ENCODE data around the gene FAM81A.

The FAM81A gene

DNA sequence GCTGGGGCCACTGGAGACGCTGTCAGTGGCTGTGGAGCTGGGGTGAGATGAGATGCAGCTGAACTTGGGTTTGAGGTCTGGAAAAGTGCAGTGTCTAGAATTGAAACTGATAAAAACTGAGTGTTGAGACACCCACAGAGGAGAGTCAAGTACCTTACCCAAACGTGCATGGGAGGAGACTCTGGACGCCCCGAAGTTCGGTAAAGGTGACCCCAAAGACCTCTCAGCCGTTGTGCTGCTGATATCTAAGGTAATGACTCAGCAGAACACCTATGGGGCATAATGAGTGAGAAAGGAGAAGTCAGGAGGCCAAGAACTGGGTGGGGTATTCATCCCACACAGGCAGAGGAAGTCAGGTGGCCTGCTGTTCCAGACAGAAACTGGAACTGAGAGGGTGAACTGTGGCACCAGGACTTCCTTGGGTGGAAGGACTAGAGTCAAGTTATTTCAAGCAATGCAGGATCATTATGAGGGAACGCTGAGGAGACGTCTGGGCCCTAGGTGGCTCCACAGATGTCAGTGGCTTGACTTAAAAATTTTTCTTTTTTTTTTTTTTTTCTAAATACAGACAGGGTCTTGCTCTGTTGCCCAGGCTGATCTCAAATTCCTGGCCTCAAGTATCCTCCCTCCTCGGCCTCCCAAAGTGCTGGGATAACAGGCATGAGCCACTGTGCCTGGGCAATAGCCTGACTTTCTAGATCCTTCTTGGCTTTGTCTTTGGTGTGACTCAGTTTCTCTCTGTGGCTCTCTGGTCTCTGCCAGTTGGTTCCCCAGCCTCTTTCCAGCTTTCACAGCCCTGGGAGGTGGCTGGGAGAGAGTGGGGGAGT is 105.9 kb downstream of the FAM81A start:
- H2AFZ ChIP-seq (ENCODE audit: low read depth, low read length) = no peak overlapping the region
- no peaks in the 10 kb centered on the region for H3K4me1 ChIP-seq (ENCODE audit: insufficient read depth, low read length)
- H3K9me3 ChIP-seq (ENCODE audit: low read length) = peaks cover 2% of the 10 kb centered on the region
- no peaks in the 10 kb centered on the region for H3K36me3 ChIP-seq (ENCODE audit: insufficient read depth, low read length)
- H3K4me3 ChIP-seq (ENCODE audit: low read length) = no peak overlapping the region
- no peaks in the 10 kb centered on the region for H3K27me3 ChIP-seq (ENCODE audit: insufficient read depth, low read length)

DNA sequence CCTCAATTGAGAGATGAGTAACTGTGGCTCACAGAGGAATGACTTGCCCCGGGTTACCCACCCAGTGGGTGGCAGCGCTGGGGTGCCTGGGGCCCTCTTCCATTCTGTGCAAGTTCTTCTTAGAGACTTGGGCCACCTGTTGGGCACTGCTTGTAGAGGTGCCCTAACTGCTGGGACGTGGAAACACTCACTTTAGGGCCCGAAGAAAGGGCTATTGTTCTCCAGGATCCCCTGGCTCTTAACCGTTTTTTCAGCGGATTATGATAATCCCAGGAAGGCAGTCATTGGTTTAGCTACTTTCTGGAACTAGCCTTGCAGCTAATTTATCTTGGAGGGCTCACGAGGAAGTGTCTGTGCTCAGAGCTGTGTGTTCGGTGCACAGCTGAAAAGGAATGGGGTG is 107.6 kb downstream of the FAM81A start:
- Histone ChIP-seq H3K9me3 (ENCODE audit: low read length) (peaks cover 2% of the 10 kb centered on the region), H3K4me3 (ENCODE audit: low read length) (no peak overlapping the region), H3K4me1 (ENCODE audit: insufficient read depth, low read length) (no peaks in the 10 kb centered on the region), H2AFZ (ENCODE audit: low read depth, low read length) (no peak overlapping the region), H3K27me3 (ENCODE audit: insufficient read depth, low read length) (no peaks in the 10 kb centered on the region), H3K36me3 (ENCODE audit: insufficient read depth, low read length) (no peaks in the 10 kb centered on the region)

GRCh38 chr15:59548501-59549226 is 110.7 kb downstream of the FAM81A start:
- no peaks in the 10 kb centered on the region for H3K4me1 ChIP-seq (ENCODE audit: insufficient read depth, low read length)
- H2AFZ ChIP-seq (ENCODE audit: low read depth, low read length) = no peak overlapping the region
- H3K9me3 ChIP-seq (ENCODE audit: low read length) = peaks cover 2% of the 10 kb centered on the region
- no peaks in the 10 kb centered on the region for H3K27me3 ChIP-seq (ENCODE audit: insufficient read depth, low read length)
- H3K36me3 ChIP-seq (ENCODE audit: insufficient read depth, low read length) = no peaks in the 10 kb centered on the region
- no peak overlapping the region for H3K4me3 ChIP-seq (ENCODE audit: low read length)

GRCh38 chr15:59549301-59550185 is 111.6 kb downstream of the FAM81A start:
- Histone ChIP-seq H3K27me3 (ENCODE audit: insufficient read depth, low read length) (no peaks in the 10 kb centered on the region), H2AFZ (ENCODE audit: low read depth, low read length) (no peak overlapping the region), H3K9me3 (ENCODE audit: low read length) (peaks cover 2% of the 10 kb centered on the region), H3K36me3 (ENCODE audit: insufficient read depth, low read length) (no peaks in the 10 kb centered on the region), H3K4me1 (ENCODE audit: insufficient read depth, low read length) (no peaks in the 10 kb centered on the region), H3K4me3 (ENCODE audit: low read length) (no peak overlapping the region)

- no peaks in the 10 kb centered on the region for H3K4me1 ChIP-seq (ENCODE audit: insufficient read depth, low read length)
- H2AFZ ChIP-seq (ENCODE audit: low read depth, low read length) = no peak overlapping the region
- no peak overlapping the region for H3K4me3 ChIP-seq (ENCODE audit: low read length)
- peaks cover 2% of the 10 kb centered on the region for H3K27me3 ChIP-seq (ENCODE audit: insufficient read depth, low read length)
- no peaks in the 10 kb centered on the region for H3K36me3 ChIP-seq (ENCODE audit: insufficient read depth, low read length)
- H3K9me3 ChIP-seq (ENCODE audit: low read length) = peaks cover 2% of the 10 kb centered on the region
Measured at GRCh38 chr15:59550530-59550929, 112.5 kb downstream of the FAM81A start.

DNA sequence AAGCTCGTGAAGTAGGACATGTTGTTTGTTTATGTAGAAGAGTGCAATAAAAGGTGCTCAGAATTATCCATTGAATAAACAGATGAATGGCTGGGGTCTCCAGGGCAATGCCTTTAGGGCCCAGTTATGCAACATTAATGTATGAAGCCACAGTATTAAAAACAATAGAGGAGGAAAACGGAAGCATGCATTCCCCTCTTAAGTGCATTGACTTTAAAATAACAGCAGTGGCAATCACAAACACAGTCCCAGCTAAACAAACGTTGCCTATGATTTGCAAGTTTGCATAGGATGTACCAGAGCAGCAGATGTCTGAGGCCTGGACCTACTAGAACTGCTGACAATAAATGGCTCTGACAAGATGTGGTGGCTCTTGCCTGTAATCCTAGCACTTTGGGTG is 113.0 kb downstream of the FAM81A start:
- H3K27me3 ChIP-seq (ENCODE audit: insufficient read depth, low read length) = peaks cover 2% of the 10 kb centered on the region
- no peak overlapping the region for H3K4me3 ChIP-seq (ENCODE audit: low read length)
- no peaks in the 10 kb centered on the region for H3K36me3 ChIP-seq (ENCODE audit: insufficient read depth, low read length)
- H3K4me1 ChIP-seq (ENCODE audit: insufficient read depth, low read length) = no peaks in the 10 kb centered on the region
- peaks cover 2% of the 10 kb centered on the region for H3K9me3 ChIP-seq (ENCODE audit: low read length)
- H2AFZ ChIP-seq (ENCODE audit: low read depth, low read length) = no peak overlapping the region

DNA sequence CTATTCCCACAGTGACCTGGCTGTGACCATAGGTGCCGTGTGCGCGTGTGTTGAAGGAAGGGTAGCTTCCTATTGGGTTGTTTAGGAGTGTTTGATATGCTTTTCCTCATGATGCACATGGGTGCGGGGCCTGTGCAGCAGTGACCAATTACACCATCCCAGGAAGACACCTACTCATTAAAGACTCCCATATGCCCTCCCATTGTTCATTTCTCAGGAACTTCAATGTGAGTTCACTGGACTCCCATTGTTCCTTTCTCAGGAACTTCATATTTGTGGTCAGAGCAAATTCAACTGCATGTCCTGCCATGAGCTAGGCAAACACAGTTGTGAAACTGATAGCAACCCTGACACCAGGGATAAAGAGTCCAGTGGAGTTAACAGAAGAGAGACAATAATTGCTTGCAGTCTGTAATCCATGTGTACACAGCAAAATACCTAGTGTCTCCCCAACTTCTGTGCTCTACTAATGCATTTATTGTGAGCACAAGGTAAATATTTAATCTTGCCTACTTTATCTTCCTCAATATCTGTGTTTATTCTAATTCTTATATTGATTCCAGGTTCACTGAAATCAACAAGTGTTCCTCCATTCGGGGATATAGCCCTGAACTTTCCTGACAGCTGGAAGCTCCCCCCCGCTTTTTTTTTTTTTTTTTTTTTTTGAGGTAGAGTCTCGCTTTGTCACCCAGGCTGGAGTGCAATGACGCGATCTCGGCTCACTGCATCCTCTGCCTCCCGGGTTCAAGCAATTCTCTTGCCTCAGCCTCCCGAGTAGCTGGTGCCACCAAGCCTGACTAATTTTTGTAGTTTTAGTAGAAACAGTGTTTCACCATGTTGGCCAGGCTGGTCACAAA is 116.1 kb downstream of the FAM81A start:
- Histone ChIP-seq H3K27me3 (ENCODE audit: insufficient read depth, low read length) (peaks cover 2% of the 10 kb centered on the region), H2AFZ (ENCODE audit: low read depth, low read length) (no peak overlapping the region), H3K4me1 (ENCODE audit: insufficient read depth, low read length) (no peaks in the 10 kb centered on the region), H3K9me3 (ENCODE audit: low read length) (no peaks in the 10 kb centered on the region), H3K4me3 (ENCODE audit: low read length) (no peak overlapping the region), H3K36me3 (ENCODE audit: insufficient read depth, low read length) (no peaks in the 10 kb centered on the region)

DNA sequence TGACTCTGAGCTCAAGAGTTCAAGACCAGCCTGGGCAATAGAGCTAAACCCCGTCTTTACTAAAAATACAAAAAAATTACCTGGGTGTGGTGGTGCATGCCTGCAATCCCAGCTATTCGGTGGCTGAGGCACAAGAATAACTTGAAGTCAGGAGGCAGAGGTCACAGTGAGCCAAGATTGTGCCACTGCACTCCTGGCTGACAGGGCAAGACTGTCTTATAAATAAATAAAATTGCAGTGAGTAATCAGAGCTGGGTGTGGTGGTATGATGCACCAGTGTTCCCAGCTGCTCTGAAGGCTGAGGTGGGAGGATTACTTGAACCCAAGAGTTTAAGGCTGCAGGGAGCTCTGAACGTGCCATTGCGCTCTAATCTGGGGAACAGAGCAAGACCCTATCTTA is 117.7 kb downstream of the FAM81A start:
- H3K9me3 ChIP-seq (ENCODE audit: low read length) = no peaks in the 10 kb centered on the region
- no peaks in the 10 kb centered on the region for H3K36me3 ChIP-seq (ENCODE audit: insufficient read depth, low read length)
- no peak overlapping the region for H3K4me3 ChIP-seq (ENCODE audit: low read length)
- no peak overlapping the region for H2AFZ ChIP-seq (ENCODE audit: low read depth, low read length)
- no peaks in the 10 kb centered on the region for H3K4me1 ChIP-seq (ENCODE audit: insufficient read depth, low read length)
- peaks cover 2% of the 10 kb centered on the region for H3K27me3 ChIP-seq (ENCODE audit: insufficient read depth, low read length)

GRCh38 chr15:59556380-59556779 is 118.4 kb downstream of the FAM81A start:
- H2AFZ ChIP-seq (ENCODE audit: low read depth, low read length) = no peak overlapping the region
- H3K9me3 ChIP-seq (ENCODE audit: low read length) = no peaks in the 10 kb centered on the region
- peaks cover 2% of the 10 kb centered on the region for H3K27me3 ChIP-seq (ENCODE audit: insufficient read depth, low read length)
- H3K36me3 ChIP-seq (ENCODE audit: insufficient read depth, low read length) = no peaks in the 10 kb centered on the region
- no peaks in the 10 kb centered on the region for H3K4me1 ChIP-seq (ENCODE audit: insufficient read depth, low read length)
- H3K4me3 ChIP-seq (ENCODE audit: low read length) = no peak overlapping the region

GRCh38 chr15:59557581-59557980 is 119.6 kb downstream of the FAM81A start:
- Histone ChIP-seq H3K4me3 (ENCODE audit: low read length) (no peak overlapping the region), H3K36me3 (ENCODE audit: insufficient read depth, low read length) (no peaks in the 10 kb centered on the region), H3K9me3 (ENCODE audit: low read length) (no peaks in the 10 kb centered on the region), H2AFZ (ENCODE audit: low read depth, low read length) (no peak overlapping the region), H3K27me3 (ENCODE audit: insufficient read depth, low read length) (peaks cover 2% of the 10 kb centered on the region), H3K4me1 (ENCODE audit: insufficient read depth, low read length) (no peaks in the 10 kb centered on the region)

- H3K4me3 ChIP-seq (ENCODE audit: low read length) = no peak overlapping the region
- no peaks in the 10 kb centered on the region for H3K4me1 ChIP-seq (ENCODE audit: insufficient read depth, low read length)
- H3K9me3 ChIP-seq (ENCODE audit: low read length) = no peaks in the 10 kb centered on the region
- no peaks in the 10 kb centered on the region for H3K36me3 ChIP-seq (ENCODE audit: insufficient read depth, low read length)
- H3K27me3 ChIP-seq (ENCODE audit: insufficient read depth, low read length) = peaks cover 2% of the 10 kb centered on the region
- no peak overlapping the region for H2AFZ ChIP-seq (ENCODE audit: low read depth, low read length)
Measured at GRCh38 chr15:59558851-59559250, 120.9 kb downstream of the FAM81A start.

DNA sequence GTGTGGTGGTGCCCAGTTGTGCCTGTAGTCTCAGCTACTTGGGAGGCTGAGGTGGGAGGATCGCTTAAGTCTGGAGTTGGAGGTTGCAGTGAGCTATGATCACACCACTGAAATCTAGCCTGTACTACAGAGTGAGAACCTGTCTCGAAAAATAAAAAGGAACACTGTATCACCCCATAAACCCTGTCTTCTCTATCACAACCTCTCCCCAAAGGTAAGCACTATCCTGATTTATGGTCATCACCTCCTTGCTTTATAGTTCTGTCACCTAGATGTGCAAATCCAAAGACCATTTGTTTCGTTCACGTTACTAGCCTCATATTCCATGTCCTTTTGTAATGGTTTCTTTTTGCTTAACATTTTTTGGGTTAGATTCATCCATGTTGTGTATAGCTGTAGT is 123.6 kb downstream of the FAM81A start:
- Histone ChIP-seq H3K36me3 (ENCODE audit: insufficient read depth, low read length) (no peaks in the 10 kb centered on the region), H3K27me3 (ENCODE audit: insufficient read depth, low read length) (no peaks in the 10 kb centered on the region), H3K4me3 (ENCODE audit: low read length) (no peak overlapping the region), H2AFZ (ENCODE audit: low read depth, low read length) (no peak overlapping the region), H3K4me1 (ENCODE audit: insufficient read depth, low read length) (no peaks in the 10 kb centered on the region), H3K9me3 (ENCODE audit: low read length) (peaks cover 2% of the 10 kb centered on the region)

All from neuron (in vitro differentiated cells).